ENCODE data around the gene NTM.

- no peak for TF ChIP-seq CTCF (IDR thresholded peaks at IDR 0.05; ENCODE audit: low read length)
- TF ChIP-seq EZH2 (IDR thresholded peaks at IDR 0.05; ENCODE audit: borderline replicate concordance, low read length), result no peak
These were observed 111.6 kb downstream of the NTM start for GRCh38 chr11:131481971-131482370.

All from OCI-LY1 (cell line).